GM20000 (cell line): ENCODE measurements around the gene FOXN1.

ENCODE experiments used
- DNase-seq: peaks from one replicate; pipeline ENCODE4 v3.0.0; 2012; ENCODE audit warnings: low spot score
- TF ChIP-seq, protein P1 (sequence below): IDR thresholded peaks from 2 replicates; pipeline ENCODE4 v1.5.1; 2012; ENCODE audit warnings: mild to moderate bottlenecking, control low read depth; ENCODE audit errors: extremely low read depth, missing control alignments

FOXN1 gene

GRCh38 chr17:28582513-28582912, 76.4 kb downstream of the FOXN1 start:
- TF ChIP-seq, protein P1, sequence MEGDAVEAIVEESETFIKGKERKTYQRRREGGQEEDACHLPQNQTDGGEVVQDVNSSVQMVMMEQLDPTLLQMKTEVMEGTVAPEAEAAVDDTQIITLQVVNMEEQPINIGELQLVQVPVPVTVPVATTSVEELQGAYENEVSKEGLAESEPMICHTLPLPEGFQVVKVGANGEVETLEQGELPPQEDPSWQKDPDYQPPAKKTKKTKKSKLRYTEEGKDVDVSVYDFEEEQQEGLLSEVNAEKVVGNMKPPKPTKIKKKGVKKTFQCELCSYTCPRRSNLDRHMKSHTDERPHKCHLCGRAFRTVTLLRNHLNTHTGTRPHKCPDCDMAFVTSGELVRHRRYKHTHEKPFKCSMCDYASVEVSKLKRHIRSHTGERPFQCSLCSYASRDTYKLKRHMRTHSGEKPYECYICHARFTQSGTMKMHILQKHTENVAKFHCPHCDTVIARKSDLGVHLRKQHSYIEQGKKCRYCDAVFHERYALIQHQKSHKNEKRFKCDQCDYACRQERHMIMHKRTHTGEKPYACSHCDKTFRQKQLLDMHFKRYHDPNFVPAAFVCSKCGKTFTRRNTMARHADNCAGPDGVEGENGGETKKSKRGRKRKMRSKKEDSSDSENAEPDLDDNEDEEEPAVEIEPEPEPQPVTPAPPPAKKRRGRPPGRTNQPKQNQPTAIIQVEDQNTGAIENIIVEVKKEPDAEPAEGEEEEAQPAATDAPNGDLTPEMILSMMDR, result no peak
- DNase-seq, result no peak

GRCh38 chr17:28584434-28584833, 78.3 kb downstream of the FOXN1 start:
- TF ChIP-seq, protein P1, result no peak

DNA sequence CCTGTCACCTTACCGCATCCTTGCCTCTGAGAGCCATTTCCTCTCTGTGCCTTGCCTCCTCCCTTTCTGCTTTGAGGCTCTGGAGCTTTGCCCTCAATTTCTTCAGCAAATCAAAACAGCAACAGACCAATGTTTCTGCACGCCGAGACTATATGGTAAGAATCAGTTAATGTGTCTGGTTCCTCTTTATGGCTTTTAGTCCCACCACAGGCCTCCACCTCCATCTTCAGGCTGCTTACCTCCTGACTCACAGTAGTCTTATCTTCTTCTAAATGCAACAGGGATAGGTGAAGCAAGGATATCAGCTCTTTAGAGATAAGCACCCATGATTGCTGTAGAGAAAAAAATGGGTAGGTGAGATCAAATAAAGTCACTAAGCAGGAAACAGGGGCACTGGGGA, 79.7 kb downstream of the FOXN1 start:
- no peak for DNase-seq
- TF ChIP-seq, protein P1, result no peak

More at GRCh38 chr17:28584434-28584833, 78.3 kb downstream of the FOXN1 start:
- no peak for DNase-seq
